HG03354 (cell line): ENCODE measurements around the gene SPEM1.
A peak's percentile ranks its signal among the peaks of the same experiment; 100 is the strongest.

Source experiments
- ATAC-seq: cut with Tn5 transposase; IDR thresholded peaks from one replicate; pipeline ENCODE4 v1.9.1; 2021; ENCODE audit warnings: mild to moderate bottlenecking; ENCODE audit not compliant: unreplicated experiment, poor library complexity, severe bottlenecking

SPEM1 gene

DNA sequence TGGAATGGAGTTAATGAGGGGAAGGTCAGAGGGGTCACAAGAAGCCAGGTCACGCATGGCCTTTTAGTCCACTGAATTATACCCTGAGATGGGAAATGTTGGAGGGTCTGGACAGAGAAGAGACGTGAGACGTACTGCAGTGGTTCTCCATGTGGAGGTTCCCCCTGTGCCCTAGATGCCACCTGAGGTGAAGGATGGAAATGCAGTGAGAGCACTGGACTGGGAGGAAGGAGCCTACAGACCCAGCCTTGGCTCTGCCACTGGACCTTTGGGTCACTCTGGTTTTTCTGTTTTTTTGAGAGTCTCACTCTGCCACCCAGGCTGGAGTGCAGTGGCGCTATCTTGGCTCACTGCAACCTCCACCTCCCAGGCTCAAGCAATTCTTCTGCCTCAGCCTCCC is 24.0 kb upstream of the SPEM1 start:
- no peak for ATAC-seq

DNA sequence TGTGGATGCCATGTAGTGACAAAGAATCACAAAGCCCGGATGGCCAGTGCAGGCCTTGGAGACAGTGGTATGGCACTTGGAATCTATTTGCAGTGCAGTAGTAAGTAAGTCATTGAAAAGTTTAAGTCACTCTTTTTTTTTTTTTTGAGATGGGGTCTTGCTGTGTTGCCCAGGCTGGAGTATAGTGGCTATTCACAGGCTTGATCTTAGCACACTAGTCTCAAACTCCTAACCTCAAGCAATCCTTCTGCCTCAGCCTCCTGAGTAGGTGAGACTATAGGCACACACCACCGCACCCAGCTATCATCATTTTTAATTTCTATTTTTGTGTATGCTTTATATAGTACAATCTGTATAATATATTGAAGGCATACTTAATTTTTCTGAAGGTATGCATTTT is 21.5 kb upstream of the SPEM1 start:
- no peak for ATAC-seq

DNA sequence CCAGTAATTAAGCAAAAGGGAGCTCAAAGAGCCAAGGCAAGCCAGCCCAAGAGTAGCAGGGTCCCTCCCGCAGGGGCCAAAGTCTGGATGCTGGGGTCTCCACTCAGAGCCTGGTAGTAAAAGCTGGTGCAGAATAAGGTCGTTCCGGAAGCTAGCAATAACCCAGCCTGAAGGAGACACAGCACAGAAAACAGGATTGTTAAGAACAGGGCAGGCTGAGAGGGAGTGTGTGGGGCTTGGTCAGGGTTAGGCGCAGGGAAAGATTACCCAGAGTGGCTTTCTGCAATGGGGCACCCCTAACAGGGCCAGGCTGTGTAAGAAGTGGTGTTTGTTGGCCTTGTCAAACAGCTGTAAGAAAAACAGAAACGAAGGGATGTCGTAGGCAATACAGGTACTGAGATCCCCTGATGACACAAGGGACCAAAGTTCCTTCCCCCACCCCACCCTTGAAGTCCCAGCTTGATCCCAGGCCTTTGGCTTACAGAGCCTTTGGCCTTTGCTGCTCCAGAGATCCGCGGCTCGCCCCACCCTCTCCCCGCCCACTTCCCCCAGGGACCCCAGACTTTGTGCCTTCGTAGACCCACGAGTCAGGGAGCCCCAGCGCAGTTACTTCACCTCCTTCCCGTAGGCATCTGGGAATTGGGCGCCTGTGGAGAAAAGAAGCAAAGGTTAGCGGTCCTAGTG is 16.9 kb upstream of the SPEM1 start:
- ATAC-seq: no peak

DNA sequence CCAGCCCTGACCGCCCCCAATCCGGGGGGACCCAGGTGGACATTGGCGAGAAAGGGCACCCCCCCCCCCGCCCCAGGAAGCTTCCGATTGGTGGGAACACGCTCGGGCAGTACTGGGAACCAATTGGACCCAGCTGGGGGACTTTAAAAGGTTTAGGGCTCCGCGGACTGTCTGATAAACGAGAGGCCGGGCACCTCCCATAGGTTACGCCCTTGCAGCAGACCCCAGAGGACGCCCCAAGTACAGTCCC is 16.5 kb upstream of the SPEM1 start:
- ATAC-seq: no peak

DNA sequence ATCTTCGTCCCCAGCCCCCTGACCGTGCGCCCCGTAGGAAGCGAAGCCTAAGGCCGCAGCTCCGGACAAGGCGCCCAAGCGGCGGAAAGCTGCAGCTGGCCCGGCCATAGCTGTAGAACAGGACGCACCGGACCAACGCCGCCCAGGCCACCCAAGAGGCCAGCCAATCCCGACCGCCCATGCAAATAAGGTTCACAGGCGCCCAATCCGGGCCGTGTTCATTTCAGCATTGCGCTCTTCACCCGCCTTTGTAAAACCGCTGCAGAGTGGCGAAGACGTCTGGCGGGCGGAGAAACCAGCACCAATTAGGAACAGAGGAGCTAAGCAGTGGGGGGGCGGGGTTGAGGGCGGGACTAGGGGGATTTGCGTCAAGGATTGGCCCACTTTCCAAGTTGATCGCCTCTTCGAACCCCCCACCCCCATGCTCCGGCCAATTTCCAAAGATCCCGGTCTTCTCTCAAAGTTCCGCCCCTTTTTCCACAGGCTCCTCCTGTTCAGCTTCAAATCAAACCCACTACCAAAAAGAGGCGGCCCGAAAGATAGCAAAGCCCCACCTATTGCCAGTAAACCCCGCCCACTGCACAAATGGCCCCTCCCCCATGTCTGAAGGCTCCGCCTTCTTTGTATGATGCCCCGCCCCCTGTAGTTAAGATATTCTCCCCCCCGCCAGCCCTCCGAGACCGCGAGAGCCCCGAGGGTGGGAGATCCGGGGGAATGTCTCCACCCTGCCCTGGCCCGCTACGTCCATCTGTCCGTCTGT is 16.0 kb upstream of the SPEM1 start, which contains the start of gene TMEM256:
TMEM256 (minus strand) TSS at position 121 of the 760 bp plus-strand sequence; CDS start at position 108, 13 bp downstream.
- peak; percentile 95 for ATAC-seq

DNA sequence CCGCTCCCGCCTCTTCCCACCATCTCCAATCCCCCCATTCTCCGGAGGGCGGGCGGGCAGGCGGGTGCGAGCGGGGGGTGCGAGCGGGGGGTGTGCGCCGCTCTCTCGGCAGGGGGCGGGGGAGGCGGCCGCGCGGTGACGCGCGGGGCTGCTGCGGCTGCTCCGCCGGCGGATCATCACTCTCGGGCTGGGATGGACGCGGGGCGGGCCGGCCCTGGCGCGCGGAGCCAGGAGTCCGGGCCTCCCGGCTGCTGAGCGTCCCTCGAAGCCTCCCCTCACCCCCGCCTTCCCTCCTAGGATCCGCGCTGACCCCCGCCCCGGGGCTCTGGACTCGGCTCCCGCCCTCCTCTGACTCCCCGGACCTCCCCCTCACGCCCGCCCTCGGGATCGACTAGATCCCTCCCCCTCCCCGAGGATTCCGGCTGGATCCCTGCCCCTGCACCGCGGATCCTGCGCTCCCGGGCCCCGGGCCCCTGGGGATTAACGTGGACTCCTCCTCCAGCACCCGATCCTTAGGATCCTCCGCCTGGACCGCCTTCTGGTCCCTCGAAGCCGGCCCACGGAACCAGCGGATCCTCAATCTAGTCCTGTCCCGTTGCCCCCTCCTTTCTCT is 15.3 kb upstream of the SPEM1 start:
- ATAC-seq: peak; percentile 8

DNA sequence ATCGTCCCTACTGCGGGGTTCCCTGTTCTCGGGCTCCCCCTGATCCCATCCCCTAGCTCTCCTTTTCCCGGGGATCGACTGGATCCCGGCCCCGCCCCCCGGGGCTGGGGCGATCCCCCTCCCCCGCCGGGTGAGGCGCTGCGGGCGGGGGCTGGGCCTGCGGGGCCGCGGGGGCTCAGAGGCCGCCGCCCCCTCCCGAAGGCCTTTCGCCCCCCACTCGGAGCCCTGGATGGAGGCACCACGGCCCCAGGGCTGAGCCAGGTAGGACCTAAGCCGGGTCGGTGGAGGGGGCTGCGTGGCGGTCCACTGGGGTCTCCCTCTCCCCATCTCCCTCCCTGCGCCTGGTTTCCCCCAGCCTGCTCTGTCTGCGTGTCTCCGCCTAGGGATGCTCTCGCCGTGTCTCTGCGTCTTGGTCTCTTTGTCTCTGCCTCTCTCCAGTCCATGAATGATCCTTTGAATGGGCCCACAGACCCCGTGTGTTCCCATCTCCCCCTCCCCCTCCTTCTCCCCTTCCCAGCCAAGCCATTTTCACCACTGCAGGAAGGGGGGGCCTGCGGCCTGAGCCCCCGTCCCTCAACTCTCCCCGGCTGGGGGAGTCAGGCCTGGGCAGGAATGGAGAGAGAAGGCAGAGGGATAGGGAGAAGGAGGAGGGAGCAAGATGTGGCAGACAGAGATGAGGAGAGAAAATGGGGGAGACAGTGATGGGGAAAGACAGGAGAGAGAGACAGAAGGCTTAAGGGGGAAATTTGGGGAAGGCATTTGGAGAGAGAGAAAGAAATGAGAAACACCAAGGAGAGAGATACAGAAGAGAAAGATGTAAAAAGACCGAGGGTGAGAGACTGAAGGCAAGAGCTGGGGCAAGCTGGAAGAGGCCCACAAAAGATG is 14.5 kb upstream of the SPEM1 start:
- no peak for ATAC-seq

DNA sequence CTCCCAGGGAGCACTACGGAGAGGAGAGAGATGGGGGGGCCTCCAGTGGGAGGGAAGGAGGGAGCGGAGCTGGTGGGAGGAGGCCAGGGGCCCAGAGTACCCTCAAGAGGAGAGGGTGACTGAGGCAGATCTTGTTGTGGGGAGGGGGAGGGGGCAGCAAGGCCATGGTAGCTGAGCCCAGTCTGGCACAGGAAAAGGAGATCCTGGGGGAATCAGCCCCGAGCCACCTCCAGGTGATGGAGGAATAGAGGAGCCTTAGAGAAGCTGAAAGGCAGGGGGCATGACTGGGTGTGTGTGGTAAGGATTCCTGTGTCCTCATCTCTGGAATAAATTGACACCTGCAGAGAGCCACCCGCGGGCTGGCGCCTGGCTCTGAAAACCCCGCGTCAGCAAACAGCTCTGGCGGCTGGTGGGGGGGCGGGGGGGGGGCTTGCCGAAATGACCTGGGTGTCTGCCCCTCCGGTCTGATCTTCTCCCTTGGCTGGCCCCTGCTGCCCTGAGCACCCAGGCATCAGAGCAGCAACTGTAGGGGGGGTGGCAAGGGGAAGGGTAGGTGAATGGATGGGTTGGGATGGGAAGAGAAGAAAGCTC is 13.8 kb upstream of the SPEM1 start:
- no peak for ATAC-seq

DNA sequence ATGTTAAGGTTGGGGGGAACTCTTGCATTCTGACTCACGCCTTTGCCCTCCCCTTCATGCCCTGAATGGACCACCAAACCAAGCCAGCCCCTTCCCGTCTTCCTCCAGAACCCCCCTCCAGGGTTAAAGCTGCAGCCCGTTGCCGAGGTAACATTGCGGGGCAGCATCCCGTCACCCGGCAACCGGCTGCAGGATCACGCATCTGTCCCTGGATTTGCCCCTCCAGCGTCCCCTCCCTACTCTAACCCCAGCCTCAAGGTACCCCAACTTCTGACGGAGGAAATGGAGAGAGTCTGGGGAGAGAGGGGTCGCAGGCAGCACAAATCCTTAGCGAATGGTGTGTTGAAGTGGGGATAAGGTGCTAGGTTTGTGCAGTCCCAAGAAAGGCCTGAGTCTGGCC is 13.0 kb upstream of the SPEM1 start:
- no peak for ATAC-seq

DNA sequence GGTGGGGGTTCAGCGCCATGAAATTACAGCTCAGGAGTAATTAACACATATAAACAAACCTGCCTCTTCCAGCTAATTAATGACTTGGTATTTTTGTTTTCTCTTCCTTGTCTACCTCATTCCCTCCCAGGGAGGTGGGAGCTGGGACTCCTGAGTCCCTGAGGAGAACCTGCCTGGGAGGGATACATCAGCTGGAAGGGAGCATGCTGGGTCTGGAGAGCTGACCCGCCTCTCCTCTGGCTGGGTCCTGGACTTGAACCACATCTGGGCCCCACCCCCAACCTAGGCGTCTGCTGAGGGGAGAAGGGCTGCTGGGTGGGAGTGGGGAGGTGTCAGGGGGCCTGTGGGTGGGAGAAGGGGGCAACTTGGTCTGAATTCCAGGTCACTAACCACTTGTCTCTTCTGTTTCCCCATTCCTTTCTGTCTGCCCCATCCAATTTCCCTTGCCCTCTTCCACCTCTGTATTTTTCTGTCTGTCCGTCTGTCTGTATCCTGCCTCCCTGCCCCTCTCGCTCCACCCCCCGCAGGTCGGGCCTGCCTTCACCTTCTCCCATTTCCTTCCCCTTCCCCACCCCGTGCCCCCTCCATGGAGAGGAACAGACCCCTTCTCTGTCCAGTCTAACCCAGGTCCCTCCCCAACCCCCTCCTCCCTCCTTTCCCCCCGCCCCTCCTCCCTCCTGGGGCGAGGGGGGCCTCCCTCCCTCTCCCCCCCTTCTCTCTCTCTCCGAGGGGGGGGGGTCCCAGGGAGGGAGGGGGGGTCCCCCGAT is 12.5 kb upstream of the SPEM1 start, which contains the start of gene NLGN2:
NLGN2 (plus strand) TSS at position 361 of the 767 bp plus-strand sequence. CDS start 411 bp downstream, outside the sequence.
- no peak for ATAC-seq

DNA sequence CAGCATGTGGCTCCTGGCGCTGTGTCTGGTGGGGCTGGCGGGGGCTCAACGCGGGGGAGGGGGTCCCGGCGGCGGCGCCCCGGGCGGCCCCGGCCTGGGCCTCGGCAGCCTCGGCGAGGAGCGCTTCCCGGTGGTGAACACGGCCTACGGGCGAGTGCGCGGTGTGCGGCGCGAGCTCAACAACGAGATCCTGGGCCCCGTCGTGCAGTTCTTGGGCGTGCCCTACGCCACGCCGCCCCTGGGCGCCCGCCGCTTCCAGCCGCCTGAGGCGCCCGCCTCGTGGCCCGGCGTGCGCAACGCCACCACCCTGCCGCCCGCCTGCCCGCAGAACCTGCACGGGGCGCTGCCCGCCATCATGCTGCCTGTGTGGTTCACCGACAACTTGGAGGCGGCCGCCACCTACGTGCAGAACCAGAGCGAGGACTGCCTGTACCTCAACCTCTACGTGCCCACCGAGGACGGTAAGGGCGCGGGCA is 11.8 kb upstream of the SPEM1 start:
- no peak for ATAC-seq

DNA sequence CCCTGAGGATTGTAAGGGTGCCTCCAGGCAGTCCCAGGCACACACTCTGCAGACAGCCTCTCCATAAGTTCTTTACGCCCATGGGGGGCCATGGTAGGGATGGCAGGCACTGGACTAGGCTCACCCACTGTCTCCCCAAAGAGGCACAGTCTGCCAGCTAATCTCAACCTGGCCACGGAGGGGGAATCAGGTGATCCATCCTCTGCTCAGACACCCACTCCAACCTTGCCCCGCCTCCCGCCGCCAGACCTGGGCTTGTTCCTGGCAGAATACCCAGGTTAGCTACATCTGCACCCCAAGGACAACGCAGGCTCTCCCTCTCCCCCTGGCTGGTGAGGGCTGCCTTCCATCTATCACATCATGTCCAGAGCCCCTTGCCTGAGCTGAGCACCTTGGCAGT is 11.3 kb upstream of the SPEM1 start:
- ATAC-seq: no peak

DNA sequence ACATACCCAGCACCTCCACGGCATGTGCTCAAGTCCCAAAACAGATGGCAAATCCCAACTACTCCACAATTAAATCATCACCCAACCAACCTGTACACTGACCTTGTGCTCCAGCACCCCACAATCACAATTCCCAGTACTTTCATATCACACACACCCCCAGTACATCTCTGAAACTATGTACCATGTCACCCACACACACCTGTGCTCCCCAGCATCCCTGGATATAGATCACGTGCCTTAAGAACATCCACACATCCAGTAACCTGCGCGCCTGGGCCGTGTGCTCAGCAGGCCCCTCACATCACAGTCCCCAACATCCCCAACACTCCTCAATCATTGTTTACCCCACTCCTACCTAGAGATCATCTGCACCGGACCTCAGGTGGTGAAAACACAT is 10.4 kb upstream of the SPEM1 start:
- ATAC-seq: no peak

DNA sequence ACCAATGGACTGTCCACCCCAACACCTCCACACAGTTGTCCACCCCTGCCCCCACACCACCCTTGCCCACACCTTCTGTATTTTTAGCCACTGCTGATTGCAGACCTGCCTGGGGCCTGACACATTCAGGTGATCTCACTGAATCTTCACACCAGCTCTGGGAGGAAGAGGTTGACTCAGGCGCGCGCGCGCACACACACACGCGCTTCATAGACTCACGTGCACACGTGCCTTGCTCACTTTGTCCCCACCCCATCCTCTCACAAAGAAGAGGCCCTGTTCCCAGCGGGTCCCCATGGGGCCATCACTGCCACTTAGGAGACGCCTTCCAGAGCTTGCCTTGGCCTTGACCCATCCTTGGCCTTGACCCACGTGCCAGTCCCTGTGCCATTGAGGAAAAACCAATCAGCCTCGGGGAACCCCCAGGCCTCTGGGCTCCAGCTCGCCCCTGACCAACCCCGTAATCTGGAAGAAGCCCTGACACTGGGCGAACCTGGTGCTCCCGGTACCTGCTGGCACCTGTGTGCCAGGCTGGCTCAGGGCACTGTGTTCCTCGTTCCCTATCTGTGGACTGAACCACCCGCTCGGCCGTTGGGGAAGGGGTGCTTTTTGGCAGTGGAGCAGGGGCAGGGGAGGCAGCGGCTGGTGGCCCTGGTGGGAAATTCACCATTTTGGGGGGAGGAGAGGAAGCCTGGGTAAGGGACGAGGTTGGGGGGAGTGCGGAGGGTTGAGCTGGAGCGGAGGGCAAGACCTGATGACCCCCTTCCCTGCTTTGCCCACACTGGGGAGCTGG is 9.3 kb upstream of the SPEM1 start:
- no peak for ATAC-seq

DNA sequence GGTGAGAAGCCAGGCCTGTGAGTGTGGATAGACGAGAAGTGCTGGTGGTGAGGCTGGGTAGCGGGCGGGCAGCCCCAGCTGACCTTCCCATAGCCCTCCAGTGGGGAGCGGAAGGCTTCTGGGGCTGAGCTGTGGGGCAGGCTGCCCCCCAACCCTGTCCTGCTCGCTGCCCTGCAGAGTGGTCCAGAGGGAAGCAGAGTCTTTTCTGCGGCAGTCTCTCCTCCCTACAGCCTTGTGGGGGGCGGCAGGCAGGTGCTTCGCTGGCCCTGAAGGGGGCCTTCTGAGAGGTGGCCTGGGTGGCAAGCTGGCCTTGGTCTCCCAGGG is 8.7 kb upstream of the SPEM1 start:
- ATAC-seq: no peak

DNA sequence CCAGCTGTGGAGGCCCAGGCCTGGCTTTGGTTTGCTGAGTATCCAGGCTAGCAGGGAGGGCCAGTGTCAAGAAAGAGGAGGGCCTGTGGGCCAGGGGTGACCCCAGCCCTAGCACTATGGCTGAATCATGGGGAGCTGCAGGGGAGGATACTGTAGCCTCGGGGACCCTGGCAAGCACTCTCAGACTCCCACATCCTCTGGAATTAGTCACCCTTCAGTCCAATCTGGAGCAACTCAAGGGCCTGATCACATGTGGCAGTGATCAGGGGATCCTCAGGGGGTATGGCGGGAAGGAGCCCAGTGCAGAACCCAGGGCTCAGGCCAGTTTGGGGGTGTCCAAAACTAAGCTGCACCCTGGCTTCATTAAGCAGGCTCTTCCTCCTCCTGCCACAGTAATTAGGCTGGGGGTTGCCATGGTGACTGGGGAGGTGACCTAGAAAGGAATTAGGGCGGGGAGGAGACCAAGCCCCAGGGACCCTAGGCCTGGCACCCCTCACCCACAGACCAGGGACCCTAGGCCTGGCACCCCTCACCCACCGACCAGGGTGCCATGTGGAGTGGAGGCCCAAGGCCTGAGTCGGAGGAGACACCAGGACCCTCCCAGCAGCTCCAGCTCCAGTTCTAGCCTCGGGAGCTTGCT is 6.7 kb upstream of the SPEM1 start:
- ATAC-seq: no peak

DNA sequence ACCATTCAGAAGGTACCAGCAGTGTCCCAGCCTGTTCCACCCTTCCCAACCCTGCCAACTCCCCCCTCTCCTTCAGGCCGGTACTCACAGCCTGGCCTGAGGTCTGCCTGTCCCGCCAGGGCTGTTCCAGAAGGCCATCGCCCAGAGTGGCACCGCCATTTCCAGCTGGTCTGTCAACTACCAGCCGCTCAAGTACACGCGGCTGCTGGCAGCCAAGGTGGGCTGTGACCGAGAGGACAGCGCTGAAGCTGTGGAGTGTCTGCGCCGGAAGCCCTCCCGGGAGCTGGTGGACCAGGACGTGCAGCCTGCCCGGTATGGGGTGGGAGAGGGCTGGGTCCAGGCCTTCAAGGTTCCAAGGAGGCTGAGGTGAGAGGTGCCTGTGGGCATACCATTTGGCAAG is 5.3 kb upstream of the SPEM1 start:
- no peak for ATAC-seq

DNA sequence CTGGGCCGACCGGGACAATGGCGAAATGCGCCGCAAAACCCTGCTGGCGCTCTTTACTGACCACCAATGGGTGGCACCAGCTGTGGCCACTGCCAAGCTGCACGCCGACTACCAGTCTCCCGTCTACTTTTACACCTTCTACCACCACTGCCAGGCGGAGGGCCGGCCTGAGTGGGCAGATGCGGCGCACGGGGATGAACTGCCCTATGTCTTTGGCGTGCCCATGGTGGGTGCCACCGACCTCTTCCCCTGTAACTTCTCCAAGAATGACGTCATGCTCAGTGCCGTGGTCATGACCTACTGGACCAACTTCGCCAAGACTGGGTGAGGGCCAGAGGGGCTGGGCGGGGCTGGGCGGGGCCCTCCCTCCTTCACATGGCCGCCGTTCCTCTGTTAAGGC is 4.3 kb upstream of the SPEM1 start:
- no peak for ATAC-seq
